Activated CD4-positive, alpha-beta T cell treated with anti-CD3 and anti-CD28 coated beads, Interleukin-10, Interleukin-2, amounts not matched to agents 100 ng/mL and 50 ng/mL, durations not matched to agents 16 hours and 8 hours (primary cell): Measurements from ENCODE around the gene RANBP9.

Experiments used
- DNase-seq: peaks from one replicate; pipeline ENCODE4 v3.0.0-alpha.2; 2020

The RANBP9 gene

GRCh38 chr6:13648850-13649249 is 62.8 kb downstream of the RANBP9 start:
- no peak for DNase-seq

GRCh38 chr6:13643125-13643524 is 68.5 kb downstream of the RANBP9 start:
- DNase-seq = no peak

DNA sequence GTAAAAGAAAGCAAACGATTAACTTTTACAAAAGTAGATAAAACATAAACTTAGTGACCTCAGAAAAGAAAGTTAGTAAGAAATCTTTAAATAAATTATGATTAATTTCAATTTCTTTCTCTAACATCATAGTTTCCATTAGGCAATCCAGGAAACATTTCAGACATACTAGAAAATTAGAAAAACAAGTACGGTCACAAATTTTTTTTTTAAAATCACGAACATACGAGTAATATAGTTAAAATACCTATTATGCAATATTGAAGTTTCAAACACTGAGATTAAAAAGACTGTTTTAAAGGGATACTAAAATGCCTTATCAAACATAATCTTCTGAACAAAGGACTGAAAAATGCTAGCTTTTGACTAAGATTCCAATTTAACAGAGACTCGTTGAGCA is 70.3 kb downstream of the RANBP9 start:
- DNase-seq = no peak

- DNase-seq = no peak
These were observed 73.0 kb downstream of the RANBP9 start for GRCh38 chr6:13638626-13639025.

- DNase-seq = no peak
These were observed 73.6 kb downstream of the RANBP9 start for GRCh38 chr6:13638014-13638413.

DNA sequence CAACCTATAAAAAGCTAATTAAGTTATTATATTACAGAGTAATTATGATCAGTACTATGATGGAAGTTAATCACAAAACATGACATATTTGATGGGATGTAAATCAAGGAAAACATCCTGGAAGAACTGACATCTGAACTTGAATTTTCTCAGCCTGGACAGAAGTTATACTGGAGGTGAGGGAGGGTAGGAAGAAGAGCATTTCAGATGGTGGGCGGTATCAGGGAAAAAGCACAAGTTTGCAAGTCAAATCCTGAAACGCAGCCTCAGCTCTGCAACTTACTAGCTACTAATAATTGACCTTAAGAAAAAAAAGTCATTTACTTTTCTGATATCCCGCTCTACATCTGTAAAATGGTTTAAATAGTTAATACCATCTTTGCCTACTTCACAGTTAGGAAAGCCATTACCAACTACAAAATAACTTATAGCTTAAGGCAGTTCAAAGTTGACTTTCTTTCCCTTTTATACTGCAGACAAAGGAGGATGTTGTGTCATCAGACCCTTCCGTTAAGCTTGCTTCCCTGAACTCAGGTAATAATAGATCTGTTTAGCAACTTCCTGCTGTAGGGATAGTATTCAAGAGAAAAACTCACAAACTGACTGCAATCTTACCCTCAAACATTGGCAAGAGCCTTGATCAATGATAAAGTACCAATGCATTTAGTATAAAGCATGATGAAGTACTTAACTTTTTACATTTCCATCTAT is 75.5 kb downstream of the RANBP9 start:
- peak; percentile 23 for DNase-seq

GRCh38 chr6:13633343-13633742 is 78.3 kb downstream of the RANBP9 start:
- DNase-seq = no peak

GRCh38 chr6:13630499-13630898 is 81.1 kb downstream of the RANBP9 start:
- no peak for DNase-seq

GRCh38 chr6:13629459-13630116 is 82.0 kb downstream of the RANBP9 start:
- DNase-seq = no peak

DNA sequence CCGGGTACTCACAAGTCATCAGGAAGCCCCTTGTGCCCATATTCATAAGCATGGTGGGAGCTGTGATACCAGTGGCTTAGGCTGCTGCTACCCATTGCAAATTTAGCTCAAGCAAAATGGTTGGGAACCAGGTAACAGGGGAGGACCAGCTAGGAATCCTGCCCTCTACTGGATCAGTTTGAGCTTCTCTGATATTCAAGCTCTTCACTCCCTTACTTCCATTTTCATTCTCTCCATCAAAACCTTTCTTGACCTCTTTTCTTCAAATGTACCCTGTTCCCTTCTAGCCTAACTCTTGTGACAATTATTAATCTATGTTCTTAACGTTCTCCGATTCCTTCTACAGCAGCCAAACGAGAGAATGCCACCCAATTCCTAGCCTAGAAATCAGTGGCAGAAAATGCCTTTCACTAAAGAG is 86.8 kb downstream of the RANBP9 start:
- DNase-seq = peak; percentile 52

- DNase-seq = no peak
These were observed 94.6 kb downstream of the RANBP9 start for GRCh38 chr6:13617066-13617465.

DNA sequence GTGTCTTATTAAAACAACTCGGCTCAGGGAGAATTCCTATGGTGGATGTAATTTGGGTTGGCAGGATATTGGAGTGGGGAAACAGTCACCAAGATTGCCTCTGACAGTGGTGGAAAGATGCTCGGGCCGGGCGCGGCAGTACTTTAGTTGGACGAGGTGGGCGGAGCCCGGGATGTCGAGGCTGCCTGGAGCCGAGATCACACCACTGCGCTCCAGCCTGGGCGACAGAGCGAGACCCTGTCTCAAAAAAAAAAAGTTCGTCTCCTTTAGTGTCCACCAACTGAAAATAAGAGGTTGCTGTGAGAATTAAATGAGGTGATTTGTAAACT is 95.9 kb downstream of the RANBP9 start:
- peak; percentile 59 for DNase-seq

DNA sequence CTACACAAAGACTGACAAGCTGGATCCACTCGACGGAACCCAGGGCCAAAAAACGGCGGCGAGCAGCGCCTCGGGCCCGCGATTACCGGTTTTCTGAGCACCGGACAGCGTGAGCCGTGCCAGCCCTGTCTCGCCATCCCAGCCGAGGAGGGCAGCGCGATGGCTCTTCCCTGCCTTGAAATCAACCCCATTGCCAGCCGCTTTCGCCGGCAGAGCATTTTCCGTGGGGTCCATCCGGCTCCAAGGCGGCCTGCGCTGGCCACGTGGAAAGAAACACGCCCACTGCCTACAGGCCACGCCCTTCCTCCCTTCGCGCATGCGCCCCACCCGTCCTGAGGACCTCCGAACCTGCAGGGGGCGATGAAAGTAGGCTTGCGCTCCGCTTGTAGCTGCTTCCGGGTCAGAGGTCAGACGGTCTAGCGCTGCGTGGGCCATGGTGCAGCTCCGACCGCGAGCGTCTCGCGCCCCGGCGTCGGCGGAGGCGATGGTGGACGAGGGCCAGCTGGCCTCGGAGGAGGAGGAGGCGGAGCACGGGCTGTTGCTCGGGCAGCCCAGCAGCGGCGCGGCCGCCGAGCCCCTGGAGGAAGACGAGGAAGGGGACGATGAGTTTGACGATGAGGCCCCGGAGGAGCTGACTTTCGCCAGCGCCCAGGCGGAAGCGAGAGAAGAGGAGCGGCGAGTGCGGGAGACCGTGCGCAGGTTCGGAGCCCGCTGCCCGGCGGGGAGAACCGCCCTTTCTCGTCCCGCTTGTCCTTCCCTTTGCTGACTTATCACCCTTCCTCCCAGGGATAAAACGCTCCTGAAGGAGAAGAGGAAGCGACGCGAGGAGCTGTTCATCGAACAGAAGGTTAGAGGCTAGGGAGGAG is 96.5 kb downstream of the RANBP9 start, which contains the start of gene NOL7:
Gene NOL7, plus strand, starts transcription at position 410 of the 866 bp plus-strand sequence. Its CDS starts 24 bp downstream, at position 434.
- DNase-seq = peak; percentile 99

DNA sequence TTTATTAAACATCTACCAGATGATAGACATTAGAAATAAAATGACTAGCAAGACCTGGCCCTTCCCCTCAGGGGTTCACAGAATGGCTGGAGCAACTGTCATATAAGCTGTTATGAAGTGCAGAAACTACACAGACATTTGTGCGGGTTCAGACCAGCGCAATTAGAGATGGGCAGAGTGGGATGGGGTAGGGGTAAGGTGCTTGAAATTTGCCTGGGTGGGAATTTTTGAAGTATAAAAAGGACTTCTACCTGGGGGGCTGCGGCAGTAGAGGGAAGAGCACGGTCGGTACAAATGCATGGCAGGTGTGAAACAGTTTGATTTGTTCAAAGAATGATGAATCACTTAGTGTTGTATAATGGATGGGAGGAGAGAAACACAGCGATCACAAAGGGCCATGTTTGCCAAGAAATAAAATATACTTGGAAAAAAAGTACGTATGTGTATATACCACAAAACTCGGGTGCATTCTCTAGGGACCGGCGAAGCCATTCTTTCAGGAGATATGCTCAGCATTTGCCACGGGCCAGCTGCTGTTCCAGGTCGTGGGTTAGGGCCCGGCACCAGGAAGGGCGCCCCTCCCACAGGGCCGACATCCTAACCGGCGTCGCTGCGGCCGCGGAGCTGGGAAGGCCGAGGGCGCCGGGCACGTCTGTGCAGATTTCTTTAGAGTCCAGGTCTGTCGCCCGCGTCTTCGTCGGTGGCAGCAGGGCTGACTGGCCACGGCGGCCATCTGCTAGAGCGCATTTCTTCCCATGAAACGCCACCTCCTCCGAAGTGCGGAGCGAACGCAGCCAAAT is 97.3 kb downstream of the RANBP9 start:
- peak; percentile 39 for DNase-seq

GRCh38 chr6:13613029-13613594 is 98.5 kb downstream of the RANBP9 start:
- no peak for DNase-seq

GRCh38 chr6:13611715-13612114 is 99.9 kb downstream of the RANBP9 start:
- peak; percentile 10 for DNase-seq

DNA sequence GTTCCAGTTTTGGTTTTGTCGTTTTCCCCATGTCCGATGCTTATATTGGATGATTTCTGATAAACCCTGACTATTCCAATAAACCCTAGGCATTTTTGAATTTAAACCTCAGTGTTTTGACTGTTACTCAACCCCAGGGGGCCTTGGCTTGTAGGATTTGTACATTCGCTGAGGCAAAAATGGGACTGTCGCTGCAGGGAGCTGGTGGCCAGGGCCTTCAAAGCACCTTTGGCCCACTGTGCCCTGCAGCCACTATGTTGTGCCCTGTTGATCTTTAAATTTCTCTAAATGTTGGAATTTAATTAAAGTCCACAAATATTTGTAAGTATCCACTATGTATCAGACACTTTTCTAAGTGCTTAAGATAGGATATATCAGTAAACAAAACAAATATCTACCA is 106.0 kb downstream of the RANBP9 start:
- no peak for DNase-seq

- no peak for DNase-seq
These were observed 106.9 kb downstream of the RANBP9 start for GRCh38 chr6:13604546-13605416.

GRCh38 chr6:13604135-13604534 is 107.5 kb downstream of the RANBP9 start:
- DNase-seq = no peak

DNA sequence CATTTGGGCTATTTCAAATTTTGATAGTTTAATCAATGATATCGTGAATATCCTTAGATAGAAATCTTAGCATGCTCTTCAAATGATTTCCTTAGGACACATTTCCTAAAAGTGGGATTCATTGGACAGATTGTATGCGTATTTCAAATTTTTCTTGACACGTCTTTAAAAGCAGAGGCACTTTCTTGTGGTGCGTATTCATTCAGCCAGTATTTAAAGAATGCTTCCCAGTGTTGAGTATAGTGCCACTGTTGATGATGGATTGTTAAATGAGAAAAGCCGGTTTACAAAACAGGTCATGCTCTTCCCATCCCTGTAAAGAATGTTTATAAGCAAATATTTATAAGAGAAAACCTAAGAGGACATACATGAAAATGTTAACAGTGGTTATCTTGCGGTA is 111.6 kb downstream of the RANBP9 start:
- no peak for DNase-seq

DNA sequence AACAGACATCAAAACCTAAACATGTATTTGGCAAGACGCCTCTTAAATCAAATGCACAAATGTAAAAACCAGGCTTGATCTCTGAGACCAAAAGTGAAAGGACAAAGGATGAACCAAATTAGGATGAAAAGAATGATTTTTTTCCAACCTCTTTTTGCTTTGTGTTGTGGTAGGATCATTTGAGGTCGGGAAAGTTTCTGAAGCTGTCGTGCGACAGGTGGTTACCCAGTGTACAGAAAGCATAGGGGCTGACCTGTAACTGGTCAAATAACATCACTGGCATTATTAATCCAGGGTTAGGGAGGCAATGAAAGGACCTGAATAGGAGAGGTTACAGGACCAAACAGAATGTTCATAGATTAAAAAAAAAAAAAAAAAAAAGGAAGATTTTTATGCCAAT is 114.6 kb downstream of the RANBP9 start:
- no peak for DNase-seq
